GM19455 (cell line): Measurements from ENCODE around the gene WFS1.
A peak's percentile ranks its signal among the peaks of the same experiment; 100 is the strongest.

Experiments used
- ATAC-seq: cut with Tn5 transposase; IDR thresholded peaks from one replicate; pipeline ENCODE4 v1.9.1; 2021; ENCODE audit not compliant: unreplicated experiment

The WFS1 gene

GRCh38 chr4:6259886-6260285 is 9.8 kb upstream of the WFS1 start:
- no peak for ATAC-seq

GRCh38 chr4:6262176-6262575 is 7.5 kb upstream of the WFS1 start:
- no peak for ATAC-seq

- ATAC-seq: no peak
These were observed 6.7 kb upstream of the WFS1 start for GRCh38 chr4:6262847-6263487.

GRCh38 chr4:6263526-6264224 is 6.0 kb upstream of the WFS1 start:
- ATAC-seq: no peak

GRCh38 chr4:6264225-6264540 is 5.5 kb upstream of the WFS1 start:
- no peak for ATAC-seq

GRCh38 chr4:6265546-6265945 is 4.1 kb upstream of the WFS1 start:
- no peak for ATAC-seq

GRCh38 chr4:6267573-6267972 is 2.1 kb upstream of the WFS1 start:
- no peak for ATAC-seq

- peak; percentile 12 for ATAC-seq
These were observed 717 bp upstream of the WFS1 start for GRCh38 chr4:6268650-6269615.

- no peak for ATAC-seq
These were observed 1.0 kb downstream of the WFS1 start for GRCh38 chr4:6270636-6271121.

- no peak for ATAC-seq
These were observed 1.6 kb downstream of the WFS1 start for GRCh38 chr4:6271206-6271605.

- no peak for ATAC-seq
These were observed 2.2 kb downstream of the WFS1 start for GRCh38 chr4:6271701-6272465.

- no peak for ATAC-seq
These were observed 3.4 kb downstream of the WFS1 start for GRCh38 chr4:6272863-6273660.

- ATAC-seq: no peak
These were observed 4.0 kb downstream of the WFS1 start for GRCh38 chr4:6273661-6273990.

GRCh38 chr4:6275351-6275750 is 5.7 kb downstream of the WFS1 start:
- ATAC-seq: no peak

- ATAC-seq: no peak
These were observed 6.5 kb downstream of the WFS1 start for GRCh38 chr4:6275898-6276806.

GRCh38 chr4:6277139-6277802 is 7.6 kb downstream of the WFS1 start:
- no peak for ATAC-seq

GRCh38 chr4:6277935-6278800 is 8.5 kb downstream of the WFS1 start:
- ATAC-seq: no peak

GRCh38 chr4:6278801-6279197 is 9.1 kb downstream of the WFS1 start:
- peak; percentile 92 for ATAC-seq
